LoVo (cell line): ENCODE data around the gene SV2C.
A peak's percentile ranks its signal among the peaks of the same experiment; 100 is the strongest.

Source experiments
- DNase-seq: peaks from one replicate; pipeline ENCODE4 v3.0.0-alpha.2; 2016; ENCODE audit warnings: low spot score

SV2C gene

GRCh38 chr5:76099286-76099702 lies 16.1 kb downstream of the SV2C start:
- DNase-seq: no peak

- DNase-seq: no peak
Observed at GRCh38 chr5:76099756-76100155, 16.6 kb downstream of the SV2C start.

DNA sequence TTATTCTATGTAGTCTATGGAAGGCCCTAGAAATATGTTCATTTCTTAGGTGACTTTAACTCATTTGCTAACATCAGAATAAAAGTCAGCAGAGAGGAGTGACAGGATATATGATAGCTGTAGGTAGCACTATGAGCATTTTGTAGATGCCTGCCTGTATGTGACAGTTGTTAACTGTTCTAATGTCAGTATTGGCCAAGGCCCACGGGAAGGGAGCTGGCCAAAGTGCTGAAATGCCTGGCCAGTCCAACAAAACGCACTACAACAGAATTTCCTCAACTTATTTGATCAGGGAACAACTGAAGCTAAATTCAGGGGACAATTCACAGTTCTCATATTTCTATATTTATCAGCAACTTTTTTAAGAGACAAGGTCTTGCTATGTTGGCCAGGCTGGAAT lies 20.8 kb downstream of the SV2C start:
- DNase-seq: peak; percentile 58

GRCh38 chr5:76106149-76106548 lies 23.0 kb downstream of the SV2C start:
- DNase-seq: no peak

- no peak for DNase-seq
Observed at GRCh38 chr5:76111477-76112174, 28.4 kb downstream of the SV2C start.

DNA sequence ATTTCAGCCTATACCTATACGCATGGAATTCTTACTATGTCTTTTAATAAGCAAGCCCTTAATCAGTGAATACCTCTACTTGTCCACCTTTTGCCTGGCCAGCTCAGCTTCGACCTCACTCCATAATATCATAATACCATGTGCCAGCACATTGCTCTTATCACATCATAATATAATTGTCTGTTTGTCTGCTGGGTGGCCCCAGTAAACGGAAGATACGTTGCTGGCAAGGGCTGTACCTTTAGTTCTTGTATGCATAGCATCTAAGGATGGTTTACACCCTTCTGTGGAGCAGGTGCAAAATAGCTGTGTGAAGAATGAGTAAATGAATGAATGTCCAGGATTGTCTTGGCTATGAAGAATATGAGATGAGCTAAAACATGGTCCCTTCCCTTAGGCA lies 29.9 kb downstream of the SV2C start:
- DNase-seq: no peak

GRCh38 chr5:76114179-76114851 lies 31.1 kb downstream of the SV2C start:
- DNase-seq: no peak

GRCh38 chr5:76125346-76125745 lies 42.2 kb downstream of the SV2C start:
- no peak for DNase-seq

- DNase-seq: no peak
Observed at GRCh38 chr5:76125888-76126287, 42.7 kb downstream of the SV2C start.

DNA sequence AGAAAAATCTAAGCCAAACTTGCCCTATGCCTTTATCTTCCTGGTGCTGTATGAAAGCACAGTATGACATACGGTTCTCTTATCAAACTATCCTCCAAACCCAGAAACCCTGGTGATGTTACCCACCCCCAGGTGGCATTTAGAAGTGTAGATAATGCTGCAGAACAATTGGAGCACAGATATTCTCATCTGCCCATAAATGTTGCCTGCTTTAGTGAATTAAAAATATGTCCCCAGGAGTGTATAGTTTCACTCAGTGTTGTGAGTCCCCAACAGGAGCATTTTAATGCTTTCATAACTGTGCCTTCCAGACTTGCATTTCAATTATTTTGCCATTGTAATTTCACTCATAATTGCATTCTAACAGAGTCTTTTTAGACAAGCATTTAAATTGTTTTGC lies 50.8 kb downstream of the SV2C start:
- no peak for DNase-seq

DNA sequence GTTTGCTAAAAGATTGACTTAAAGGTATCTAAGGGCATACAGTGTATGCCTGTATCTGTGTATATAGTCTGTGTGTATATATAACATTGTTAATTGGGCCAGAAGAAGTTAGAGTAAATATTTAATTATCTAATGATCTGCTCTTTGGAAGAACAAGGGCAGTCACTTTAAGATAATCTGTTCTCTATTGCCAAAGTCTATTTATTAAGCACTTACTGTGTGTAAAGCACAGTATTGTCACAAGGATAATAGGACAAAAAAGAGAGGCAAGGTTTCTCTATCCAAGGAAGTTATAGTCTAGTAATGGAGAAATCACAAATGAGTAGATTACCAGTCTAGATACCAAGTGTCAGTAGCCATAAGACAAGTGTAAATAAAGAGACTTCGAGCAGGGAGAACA lies 51.5 kb downstream of the SV2C start:
- DNase-seq: no peak

DNA sequence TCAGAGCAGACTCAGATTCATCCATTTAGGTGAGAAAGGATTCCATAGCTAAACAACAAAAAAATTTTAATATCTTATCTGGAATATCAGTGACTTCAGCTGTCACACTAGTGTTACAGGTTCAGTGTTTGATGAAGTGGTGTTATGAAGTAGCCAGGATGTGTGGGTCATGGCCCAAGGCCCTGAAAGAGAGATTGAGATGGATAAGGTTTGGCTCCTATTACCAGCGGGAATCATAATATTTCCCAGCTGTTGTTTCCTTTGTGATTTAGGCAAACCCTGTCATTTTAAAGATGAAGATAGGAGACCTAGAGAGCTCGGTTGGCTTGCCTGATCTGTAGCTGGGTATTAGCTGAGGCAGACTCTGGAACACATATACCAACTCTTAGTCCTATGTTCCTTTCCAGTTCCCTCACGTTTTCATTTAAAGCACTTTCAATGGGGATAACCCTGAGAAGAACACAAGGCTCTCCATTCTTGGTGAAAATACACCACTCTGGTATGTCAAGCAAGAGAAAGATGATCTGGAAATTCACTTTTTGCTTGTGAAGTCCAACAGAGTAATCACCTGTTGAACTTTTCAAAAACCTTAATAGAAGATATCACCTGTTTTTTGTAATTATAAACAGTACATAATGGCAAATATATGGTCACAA lies 54.8 kb downstream of the SV2C start:
- no peak for DNase-seq

DNA sequence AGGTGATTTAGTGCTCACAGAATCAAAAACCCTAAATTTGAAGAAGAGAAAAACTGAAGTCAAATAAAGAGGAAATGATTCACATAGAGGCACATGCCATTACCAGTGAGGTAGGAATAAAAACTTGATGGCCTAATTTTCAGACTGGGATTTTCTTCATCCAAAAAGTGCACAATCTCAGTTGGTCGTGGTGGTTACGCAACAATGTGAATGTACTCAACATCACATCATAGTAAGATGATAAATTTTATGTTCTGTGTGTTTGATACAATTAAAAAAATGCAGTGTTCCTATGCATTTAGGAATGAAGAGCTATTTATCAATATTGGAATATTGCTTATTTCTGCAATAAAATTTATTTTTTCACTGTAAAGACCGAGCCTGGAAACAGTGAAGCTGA lies 60.7 kb downstream of the SV2C start:
- no peak for DNase-seq

DNA sequence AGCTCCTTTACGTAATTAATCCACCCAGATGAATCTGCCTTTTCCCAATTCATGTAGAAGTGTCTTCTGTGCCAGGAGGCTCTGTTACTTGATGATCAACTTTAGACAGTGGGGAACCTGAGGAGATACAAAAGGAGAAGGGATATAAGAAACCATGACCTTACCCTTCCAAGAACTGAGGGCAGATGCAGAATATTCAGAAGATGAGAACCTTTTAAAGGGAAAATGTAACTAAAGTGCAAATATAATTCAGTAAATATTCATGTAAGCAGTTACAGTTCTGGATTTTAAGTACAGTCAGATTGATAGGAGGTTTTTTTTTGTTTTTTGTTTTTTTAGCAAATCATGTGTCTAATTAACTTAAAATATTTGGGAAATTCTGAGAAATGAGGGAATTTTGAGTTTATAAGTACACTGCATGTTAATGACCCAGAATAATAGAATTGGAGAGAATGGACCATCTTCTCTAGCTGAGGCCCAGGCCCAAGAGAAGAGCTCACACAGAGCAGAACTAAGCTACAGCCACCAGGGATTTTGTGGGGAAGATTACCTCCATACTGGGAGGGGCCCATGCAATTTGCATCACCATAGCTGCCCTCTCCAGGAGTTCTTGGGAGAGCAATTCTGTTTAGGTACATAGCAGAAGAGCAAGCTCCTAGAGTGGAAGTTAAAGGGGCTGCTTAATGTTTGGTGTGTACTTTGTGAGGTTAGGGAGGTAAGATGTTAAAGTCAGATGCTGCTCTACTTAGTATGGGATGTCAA lies 61.5 kb downstream of the SV2C start:
- no peak for DNase-seq

DNA sequence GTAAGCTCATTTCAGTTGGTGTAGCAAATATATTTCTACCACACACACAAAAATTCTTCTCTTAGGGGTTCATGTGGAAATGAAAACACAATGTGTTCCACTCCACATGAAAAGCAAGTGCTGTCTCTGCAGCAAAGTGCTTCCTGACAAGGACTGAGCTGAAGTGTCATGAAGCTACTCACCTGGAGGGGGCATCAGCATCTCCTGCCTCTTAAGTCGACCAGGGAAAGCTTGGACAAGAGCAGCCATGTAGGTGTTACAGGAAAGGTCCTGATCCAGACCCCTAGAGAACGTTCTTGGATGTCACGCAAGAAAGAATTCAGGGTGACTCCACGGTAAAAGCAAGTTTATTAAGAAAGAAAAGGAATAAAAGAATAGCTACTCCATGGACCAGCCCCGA lies 62.8 kb downstream of the SV2C start:
- peak; percentile 4 for DNase-seq

- no peak for DNase-seq
Observed at GRCh38 chr5:76149636-76150035, 66.5 kb downstream of the SV2C start.

DNA sequence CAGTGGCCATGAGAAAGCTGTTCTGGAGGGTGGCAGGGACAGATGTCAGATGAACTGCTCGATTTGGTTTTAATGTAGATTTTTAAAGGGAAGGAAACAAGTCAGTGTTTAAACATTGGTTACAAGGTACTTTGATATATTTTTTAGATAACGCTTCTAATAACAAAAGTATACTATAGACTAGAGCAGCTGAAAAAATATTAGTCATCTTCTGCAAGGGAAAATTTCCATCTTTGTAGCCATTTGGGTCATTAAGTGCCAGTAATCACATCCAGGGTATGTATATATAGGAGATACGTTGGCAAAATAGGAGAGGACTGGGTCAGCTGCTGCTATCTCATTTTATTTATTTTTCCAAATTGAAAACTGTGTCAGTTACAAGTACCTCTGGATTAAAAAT lies 69.0 kb downstream of the SV2C start:
- DNase-seq: no peak

GRCh38 chr5:76152700-76153099 lies 69.5 kb downstream of the SV2C start:
- DNase-seq: no peak

- no peak for DNase-seq
Observed at GRCh38 chr5:76153271-76153670, 70.1 kb downstream of the SV2C start.

- no peak for DNase-seq
Observed at GRCh38 chr5:76154009-76154690, 71.0 kb downstream of the SV2C start.

- no peak for DNase-seq
Observed at GRCh38 chr5:76155536-76155935, 72.4 kb downstream of the SV2C start.

DNA sequence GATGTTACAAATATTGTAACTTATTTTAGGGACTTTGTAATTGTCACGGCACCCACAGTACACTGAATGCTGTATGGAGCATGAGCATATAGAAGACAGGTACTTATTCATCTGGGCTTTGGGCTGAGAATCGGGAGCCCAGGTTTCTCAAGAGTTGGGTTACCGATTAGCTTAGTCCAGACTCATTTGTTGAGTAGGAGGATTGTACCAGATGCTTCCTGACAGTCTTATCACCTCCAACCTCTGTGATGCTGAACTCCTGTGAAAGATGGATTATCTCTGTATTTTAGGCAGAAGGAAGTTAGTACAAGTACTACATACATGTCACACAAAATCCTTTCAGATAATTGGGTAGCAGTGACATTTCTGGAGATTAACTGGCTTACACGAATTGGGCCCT lies 79.2 kb downstream of the SV2C start:
- DNase-seq: no peak
